Measurements from ENCODE around the gene CUEDC1.

CUEDC1 gene

GRCh38 chr17:57957120-57957850 is 2.1 kb upstream of the CUEDC1 start:
- DNase-seq, result no peak

GRCh38 chr17:57956291-57957119 is 1.3 kb upstream of the CUEDC1 start:
- DNase-seq, result no peak

- peak; percentile 38 for DNase-seq
These were observed 622 bp downstream of the CUEDC1 start for GRCh38 chr17:57954397-57955182.

- no peak for DNase-seq
These were observed 1.4 kb downstream of the CUEDC1 start for GRCh38 chr17:57953705-57954396.

GRCh38 chr17:57953219-57953618 is 2.0 kb downstream of the CUEDC1 start:
- no peak for DNase-seq

GRCh38 chr17:57949649-57950048 is 5.6 kb downstream of the CUEDC1 start:
- DNase-seq, result no peak

GRCh38 chr17:57948555-57949420 is 6.4 kb downstream of the CUEDC1 start:
- DNase-seq, result no peak

GRCh38 chr17:57948169-57948554 is 7.0 kb downstream of the CUEDC1 start:
- no peak for DNase-seq

GRCh38 chr17:57947369-57947768 is 7.8 kb downstream of the CUEDC1 start:
- DNase-seq, result no peak

GRCh38 chr17:57946798-57947358 is 8.3 kb downstream of the CUEDC1 start:
- DNase-seq, result peak; percentile 84

GRCh38 chr17:57945996-57946797 is 9.0 kb downstream of the CUEDC1 start:
- no peak for DNase-seq

- DNase-seq, result no peak
These were observed 10.3 kb downstream of the CUEDC1 start for GRCh38 chr17:57944908-57945307.

- DNase-seq, result no peak
These were observed 11.6 kb downstream of the CUEDC1 start for GRCh38 chr17:57943645-57944044.

- DNase-seq, result no peak
These were observed 12.1 kb downstream of the CUEDC1 start for GRCh38 chr17:57943140-57943539.

- DNase-seq, result no peak
These were observed 13.5 kb downstream of the CUEDC1 start for GRCh38 chr17:57941384-57942370.

- peak; percentile 78 for DNase-seq
These were observed 14.4 kb downstream of the CUEDC1 start for GRCh38 chr17:57940653-57941329.

- peak; percentile 77 for DNase-seq
These were observed 15.0 kb downstream of the CUEDC1 start for GRCh38 chr17:57940231-57940630.

GRCh38 chr17:57939797-57940196 is 15.4 kb downstream of the CUEDC1 start:
- peak; percentile 94 for DNase-seq

- DNase-seq, result peak; percentile 83
These were observed 17.1 kb downstream of the CUEDC1 start for GRCh38 chr17:57938061-57938502.

Data from NCI-H510A (cell line).